ENCODE measurements around the gene CRISPLD2.

The CRISPLD2 gene

DNA sequence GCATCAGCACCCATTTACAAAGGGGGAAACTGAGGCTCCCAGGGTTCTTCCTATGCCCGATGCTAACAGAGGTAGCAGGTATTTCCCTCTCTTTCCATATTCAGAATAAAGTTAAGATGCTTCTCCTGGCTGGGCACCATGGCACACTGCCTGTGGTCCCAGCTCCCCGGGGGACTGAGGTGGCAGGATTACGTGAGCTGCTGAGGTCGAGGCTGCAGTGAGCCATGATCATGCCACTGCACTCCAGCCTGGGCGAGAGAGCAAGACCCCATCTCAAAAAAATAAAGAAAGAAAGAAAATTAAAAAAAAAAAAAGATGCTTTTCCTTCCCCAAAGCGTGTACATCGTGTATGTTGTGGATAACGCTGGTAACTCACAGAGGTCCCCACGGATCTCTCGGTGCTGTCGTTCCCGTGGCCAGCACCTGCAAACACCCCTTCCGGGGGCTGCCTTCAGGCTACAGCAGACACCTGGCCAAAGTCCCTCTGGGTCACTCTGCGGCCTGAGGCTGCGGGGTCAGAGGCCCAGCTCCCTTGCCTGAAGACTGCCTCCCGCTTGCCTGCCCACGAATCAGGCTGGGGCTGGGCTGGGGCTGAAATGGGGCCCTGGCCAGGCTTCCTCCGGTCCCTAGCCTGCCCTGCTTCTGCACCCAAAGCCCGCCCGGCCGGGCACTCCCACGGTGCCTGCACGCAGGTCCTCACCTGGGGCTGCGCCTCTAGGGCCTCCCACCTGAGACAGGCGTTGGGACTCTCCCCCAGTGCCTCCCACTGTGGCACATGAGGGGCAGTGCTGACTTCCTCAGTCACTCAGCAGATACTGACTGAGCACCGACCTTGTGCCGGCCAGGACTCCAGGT, 128.4 kb downstream of the CRISPLD2 start:
- Histone ChIP-seq H3K27me3 (ENCODE audit: insufficient read depth, poor library complexity, severe bottlenecking) (no peaks in the 10 kb centered on the region), H3K27ac (replicated peaks) (no peak overlapping the region), H3K4me3 (replicated peaks; ENCODE audit: insufficient read depth, low read length) (no peak overlapping the region)
- TF ChIP-seq, protein P1, sequence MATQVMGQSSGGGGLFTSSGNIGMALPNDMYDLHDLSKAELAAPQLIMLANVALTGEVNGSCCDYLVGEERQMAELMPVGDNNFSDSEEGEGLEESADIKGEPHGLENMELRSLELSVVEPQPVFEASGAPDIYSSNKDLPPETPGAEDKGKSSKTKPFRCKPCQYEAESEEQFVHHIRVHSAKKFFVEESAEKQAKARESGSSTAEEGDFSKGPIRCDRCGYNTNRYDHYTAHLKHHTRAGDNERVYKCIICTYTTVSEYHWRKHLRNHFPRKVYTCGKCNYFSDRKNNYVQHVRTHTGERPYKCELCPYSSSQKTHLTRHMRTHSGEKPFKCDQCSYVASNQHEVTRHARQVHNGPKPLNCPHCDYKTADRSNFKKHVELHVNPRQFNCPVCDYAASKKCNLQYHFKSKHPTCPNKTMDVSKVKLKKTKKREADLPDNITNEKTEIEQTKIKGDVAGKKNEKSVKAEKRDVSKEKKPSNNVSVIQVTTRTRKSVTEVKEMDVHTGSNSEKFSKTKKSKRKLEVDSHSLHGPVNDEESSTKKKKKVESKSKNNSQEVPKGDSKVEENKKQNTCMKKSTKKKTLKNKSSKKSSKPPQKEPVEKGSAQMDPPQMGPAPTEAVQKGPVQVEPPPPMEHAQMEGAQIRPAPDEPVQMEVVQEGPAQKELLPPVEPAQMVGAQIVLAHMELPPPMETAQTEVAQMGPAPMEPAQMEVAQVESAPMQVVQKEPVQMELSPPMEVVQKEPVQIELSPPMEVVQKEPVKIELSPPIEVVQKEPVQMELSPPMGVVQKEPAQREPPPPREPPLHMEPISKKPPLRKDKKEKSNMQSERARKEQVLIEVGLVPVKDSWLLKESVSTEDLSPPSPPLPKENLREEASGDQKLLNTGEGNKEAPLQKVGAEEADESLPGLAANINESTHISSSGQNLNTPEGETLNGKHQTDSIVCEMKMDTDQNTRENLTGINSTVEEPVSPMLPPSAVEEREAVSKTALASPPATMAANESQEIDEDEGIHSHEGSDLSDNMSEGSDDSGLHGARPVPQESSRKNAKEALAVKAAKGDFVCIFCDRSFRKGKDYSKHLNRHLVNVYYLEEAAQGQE (IDR thresholded peaks at IDR 0.05; ENCODE audit: insufficient replicate concordance, low read depth): no peak
- TF ChIP-seq, protein P2, sequence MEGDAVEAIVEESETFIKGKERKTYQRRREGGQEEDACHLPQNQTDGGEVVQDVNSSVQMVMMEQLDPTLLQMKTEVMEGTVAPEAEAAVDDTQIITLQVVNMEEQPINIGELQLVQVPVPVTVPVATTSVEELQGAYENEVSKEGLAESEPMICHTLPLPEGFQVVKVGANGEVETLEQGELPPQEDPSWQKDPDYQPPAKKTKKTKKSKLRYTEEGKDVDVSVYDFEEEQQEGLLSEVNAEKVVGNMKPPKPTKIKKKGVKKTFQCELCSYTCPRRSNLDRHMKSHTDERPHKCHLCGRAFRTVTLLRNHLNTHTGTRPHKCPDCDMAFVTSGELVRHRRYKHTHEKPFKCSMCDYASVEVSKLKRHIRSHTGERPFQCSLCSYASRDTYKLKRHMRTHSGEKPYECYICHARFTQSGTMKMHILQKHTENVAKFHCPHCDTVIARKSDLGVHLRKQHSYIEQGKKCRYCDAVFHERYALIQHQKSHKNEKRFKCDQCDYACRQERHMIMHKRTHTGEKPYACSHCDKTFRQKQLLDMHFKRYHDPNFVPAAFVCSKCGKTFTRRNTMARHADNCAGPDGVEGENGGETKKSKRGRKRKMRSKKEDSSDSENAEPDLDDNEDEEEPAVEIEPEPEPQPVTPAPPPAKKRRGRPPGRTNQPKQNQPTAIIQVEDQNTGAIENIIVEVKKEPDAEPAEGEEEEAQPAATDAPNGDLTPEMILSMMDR (IDR thresholded peaks at IDR 0.05; ENCODE audit: insufficient read depth, low read length): no peak
- no peak for TF ChIP-seq GABPA (IDR thresholded peaks at IDR 0.05; ENCODE audit: low read depth)
- DNase-seq (ENCODE audit: low read depth in 1 of 2, low spot score in 1 of 2): no peak

DNA sequence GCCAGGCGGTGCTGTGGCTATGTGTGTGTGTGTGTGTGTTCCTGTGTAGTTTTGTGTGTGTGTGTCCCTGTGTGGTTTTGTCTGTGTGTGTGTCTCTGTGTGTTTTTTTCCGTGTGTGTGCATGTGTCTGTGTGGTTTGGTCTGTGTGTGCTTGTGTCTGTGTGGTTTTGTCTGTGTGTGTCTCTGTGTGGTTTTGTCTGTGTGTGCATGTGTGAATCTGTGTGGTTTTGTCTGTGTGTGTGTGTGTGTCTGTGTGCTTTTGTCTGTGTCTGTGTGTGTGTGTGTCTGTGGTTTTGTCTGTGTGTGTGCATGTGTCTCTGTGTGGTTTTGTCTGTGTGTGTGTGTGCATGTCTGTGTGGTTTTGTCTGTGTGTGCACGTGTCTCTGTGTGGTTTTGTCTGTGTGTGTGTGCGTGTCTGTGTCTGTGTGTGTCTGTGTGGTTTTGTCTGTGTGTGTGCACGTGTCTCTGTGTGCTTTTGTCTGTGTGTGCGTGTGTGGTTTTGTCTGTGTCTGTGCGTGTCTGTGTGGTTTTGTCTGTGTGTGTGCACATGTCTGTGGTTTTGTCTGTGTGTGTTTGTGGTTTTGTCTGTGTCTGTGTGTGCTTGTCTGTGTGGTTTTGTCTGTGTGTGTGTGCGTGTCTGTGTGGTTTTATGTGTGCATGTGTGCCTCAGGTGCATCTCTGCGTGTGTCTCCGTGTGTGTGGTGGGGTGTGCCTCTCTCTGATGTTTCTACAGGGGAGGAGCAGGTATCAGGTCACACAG, 129.2 kb downstream of the CRISPLD2 start:
- no peak for DNase-seq (ENCODE audit: low read depth in 1 of 2, low spot score in 1 of 2)
- no peak overlapping the region for H3K4me3 ChIP-seq (replicated peaks; ENCODE audit: insufficient read depth, low read length)
- no peak overlapping the region for H3K27ac ChIP-seq (replicated peaks)
- TF ChIP-seq, protein P1 (IDR thresholded peaks at IDR 0.05; ENCODE audit: insufficient replicate concordance, low read depth): no peak
- TF ChIP-seq POLR2AphosphoS5 (IDR thresholded peaks at IDR 0.05; ENCODE audit: low read depth): peak; percentile 40; the same call in 1 of the 2 replicates
- no peaks in the 10 kb centered on the region for H3K27me3 ChIP-seq (ENCODE audit: insufficient read depth, poor library complexity, severe bottlenecking)

DNA sequence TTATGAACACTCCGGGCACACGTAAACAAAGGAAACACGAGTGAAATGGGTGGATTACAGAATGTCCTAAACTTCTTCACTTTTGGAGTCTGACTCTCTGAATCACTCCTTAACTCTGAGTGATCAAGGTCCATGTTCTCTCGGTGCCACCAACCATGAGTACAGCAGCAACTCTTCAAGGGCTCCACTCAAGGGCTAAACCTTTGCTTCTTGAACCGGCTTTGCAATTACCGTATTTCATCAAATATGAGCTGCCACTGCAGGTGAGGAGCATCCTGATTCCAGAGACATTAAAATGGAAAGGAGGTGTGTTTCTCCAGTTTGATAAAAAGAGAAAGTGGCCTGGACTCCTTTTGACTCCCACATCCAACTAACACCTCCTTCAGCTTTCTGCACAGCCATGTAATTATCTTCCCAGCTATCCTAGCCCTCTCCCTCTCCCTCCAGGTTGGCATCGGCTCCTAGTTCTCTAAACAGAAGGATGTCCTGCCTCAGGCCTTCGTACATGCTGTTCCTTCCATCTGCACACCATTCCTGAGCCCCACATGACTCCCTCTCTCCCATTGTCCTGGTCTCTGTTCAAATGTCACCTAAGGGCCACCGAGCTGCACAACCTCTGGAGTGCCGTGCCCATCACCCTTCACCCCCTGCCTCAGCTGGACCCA, 130.1 kb downstream of the CRISPLD2 start:
- DNase-seq (ENCODE audit: low read depth in 1 of 2, low spot score in 1 of 2): no peak
- H3K4me3 ChIP-seq (replicated peaks; ENCODE audit: insufficient read depth, low read length): no peak overlapping the region
- no peak for TF ChIP-seq GABPA (IDR thresholded peaks at IDR 0.05; ENCODE audit: low read depth)
- TF ChIP-seq, protein P2 (IDR thresholded peaks at IDR 0.05; ENCODE audit: insufficient read depth, low read length): no peak
- TF ChIP-seq POLR2AphosphoS5 (IDR thresholded peaks at IDR 0.05; ENCODE audit: low read depth): no peak
- TF ChIP-seq, protein P1 (IDR thresholded peaks at IDR 0.05; ENCODE audit: insufficient replicate concordance, low read depth): no peak
- TF ChIP-seq SPI1 (IDR thresholded peaks at IDR 0.05; ENCODE audit: borderline replicate concordance, low read depth): no peak

More for the DNA sequence above, 130.1 kb downstream of the CRISPLD2 start:
- Histone ChIP-seq H3K27me3 (ENCODE audit: insufficient read depth, poor library complexity, severe bottlenecking) (no peaks in the 10 kb centered on the region), H3K27ac (replicated peaks) (no peak overlapping the region)

Data from HL-60 (cell line).